SK-N-DZ (cell line): ENCODE results near the gene TGM4.

Experiments
- DNase-seq: peaks from one replicate; pipeline ENCODE4 v3.0.0-alpha.2; 2015; ENCODE audit warnings: low spot score

Gene TGM4

DNA sequence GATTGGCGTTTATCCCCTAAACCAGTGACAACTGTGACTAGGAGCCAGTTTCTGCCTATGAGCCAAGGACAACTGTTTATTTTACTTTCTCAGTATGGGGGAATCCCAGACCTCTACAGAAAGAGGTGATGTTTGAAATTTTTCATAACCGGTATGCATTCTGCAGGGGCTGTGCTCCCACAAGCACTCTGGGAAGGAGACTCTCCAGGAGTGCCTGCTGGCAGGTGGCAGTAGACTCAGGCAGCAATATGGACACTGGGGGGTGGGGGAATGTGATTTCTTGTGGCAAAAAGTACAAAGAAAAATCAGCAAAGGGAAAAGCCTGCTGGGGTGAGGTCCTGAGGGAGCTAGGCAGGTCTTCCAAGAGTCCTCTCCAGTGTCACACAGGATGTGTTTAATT, 5.9 kb downstream of the TGM4 start:
- DNase-seq: no peak

DNA sequence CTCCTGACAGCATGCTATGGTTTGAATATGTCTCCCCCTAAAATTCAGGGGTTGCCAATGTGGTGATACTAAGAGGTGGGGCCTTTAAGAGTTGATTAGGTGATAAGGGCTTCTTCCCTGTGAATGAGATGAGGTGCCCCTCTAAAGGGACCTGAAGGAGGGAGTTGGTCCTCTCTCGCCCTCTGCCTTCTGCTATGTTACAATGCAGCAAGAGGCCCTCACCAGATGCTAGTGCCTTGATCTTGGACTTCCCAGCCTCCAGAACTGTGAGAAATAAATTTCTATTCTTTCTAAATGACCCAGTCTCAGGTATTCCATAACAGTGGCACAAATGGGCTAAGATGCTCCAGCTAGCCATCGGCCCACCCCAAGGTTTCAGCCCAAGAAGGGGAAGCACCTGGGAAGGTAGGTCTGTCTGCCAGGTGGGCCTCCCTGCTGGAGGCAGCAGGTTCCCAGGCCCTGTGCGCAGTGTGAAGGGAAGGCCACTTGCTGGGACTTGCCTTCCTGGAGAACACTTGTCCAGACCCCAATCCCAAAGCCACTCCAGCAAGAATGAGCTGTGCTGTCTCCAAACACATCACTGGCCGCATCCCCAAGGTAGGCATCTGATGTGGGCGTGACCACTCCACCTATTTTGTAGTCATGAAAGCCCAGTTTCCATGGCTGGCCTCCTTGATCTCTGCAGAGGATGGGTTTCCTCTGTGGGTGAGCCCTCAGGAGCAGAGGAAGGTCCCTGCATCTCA, 9.0 kb downstream of the TGM4 start:
- no peak for DNase-seq

DNA sequence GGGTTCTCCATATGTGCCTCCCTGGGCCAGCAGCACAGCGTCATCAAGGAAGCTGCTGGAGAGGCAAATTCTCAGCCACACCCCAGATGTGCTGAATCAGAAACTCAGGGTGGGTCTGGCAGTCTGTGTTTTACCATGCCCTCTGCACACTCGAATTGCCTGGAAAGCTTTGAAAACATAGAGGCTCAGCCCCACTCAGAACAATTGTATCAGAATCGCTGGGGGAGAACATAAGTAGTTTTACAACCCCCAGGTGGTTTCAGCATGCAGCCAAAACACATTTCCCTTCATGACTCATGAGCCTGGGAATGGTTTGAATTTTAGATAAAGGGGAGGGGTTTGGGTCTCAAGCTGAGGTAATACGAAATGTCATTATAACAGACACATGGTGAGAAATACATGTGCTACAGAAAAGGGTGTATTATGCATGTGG, 9.6 kb downstream of the TGM4 start:
- no peak for DNase-seq

DNA sequence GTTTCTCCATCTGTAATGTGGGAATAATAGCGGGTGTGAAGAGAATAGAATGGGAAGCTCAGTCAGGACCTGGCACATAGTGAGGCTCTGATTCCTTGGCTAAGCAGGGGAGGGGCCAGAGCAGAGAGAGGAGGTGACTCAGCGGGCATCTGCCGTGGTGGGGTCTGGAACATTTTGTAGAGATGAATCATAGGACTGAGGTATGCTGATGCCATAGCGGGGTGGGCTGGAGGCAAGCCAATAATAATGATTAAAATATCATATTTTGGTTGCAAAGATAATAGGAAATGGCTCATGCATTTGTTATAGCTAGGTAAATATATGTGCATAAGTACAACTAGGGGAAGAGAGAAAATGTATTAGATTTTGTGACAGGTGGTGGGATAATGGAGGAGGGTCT, 11.2 kb downstream of the TGM4 start:
- no peak for DNase-seq

DNA sequence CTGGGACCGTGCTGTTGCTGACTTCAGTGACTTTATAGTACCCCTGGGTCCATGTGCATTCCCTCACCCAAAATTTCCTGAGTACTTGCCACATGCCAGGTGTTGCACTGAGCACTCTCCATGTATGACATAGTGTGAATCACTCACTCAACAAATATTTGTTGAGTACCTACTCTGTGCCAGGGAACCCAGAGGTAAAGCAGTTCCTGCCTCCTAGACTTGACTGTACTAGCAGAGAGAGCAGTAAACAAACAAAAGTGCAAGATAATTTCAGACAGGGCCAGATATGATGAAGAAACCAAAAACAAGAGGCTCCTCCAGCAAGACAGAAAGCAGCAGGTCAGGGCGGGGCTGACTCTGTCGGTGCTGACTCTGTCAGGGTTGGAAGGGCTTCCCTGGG, 12.2 kb downstream of the TGM4 start:
- no peak for DNase-seq

DNA sequence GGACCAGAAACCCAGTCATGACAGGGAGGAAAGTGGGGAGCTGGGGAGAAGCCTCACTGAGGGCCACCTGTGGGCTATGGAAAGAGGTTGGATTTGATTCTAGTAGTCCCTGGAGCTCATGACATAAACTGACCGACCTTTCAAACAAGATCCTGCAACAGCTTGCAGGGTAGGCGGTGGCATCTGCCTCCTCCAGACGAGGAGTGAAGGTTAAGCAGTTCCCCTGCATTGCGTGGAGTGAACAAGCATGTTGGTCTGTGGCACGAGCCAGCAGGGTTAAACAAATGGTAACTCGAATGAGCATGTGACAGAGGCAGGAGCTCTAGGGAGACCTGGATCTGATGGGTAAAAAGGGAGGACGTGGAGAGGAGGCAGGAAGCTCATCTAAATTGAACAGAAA, 12.7 kb downstream of the TGM4 start:
- no peak for DNase-seq

DNA sequence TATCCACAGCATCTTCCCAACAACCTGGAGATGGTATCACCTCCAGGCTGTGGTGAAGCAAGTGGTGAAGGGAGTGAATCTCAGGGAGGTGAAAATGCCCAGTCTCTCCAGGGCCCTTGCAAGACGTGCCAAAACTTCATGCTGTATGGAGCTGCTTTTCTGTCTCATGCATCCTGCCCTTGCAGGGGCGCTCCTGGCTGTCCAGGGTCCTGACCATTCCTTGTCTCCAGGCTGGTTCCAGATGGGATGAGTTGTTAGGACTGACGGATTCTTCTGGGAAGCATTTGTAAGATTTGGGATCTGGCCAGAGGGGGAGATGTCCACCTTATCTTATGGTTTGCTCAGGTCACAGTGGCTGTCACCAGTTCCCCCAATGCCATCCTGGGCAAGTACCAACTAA, 15.8 kb downstream of the TGM4 start:
- DNase-seq: no peak

DNA sequence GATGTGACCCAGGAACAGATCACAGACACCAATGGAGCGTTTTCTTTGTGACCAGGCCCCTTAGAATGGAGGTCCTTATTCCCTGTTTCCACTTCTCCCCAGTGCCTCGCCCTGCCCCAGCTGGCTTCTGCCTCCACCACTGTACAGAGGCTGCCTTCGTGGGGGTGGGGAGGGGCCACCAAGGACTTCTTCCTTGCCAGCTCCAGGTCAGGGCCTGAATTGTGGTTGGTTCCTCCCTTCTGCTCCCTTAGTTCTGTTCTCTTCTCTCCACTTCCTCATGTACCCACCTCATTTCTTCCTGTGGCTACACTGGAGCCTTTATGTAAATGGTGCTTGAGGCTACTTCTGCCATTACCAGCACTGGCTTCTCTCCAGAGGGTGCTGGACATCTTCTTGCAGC, 16.4 kb downstream of the TGM4 start:
- no peak for DNase-seq

DNA sequence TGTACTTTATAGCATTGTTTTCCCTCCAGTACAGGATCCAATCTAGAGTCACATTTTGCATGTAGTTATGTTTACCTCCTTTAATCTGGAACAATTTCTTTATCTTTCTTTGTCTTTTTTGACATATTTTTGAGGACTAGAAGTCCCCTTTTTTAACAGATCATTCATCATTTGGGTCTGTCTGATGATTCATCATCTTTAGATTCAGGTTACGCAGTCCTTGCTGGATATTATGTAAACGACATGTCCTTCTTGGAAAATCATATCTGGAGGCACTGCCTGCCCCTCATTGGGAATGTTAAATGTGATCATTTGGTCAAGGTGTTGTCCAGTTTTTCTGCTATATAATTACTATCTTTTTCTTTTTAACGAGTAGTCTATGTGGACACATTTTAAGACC, 18.3 kb downstream of the TGM4 start:
- no peak for DNase-seq

DNA sequence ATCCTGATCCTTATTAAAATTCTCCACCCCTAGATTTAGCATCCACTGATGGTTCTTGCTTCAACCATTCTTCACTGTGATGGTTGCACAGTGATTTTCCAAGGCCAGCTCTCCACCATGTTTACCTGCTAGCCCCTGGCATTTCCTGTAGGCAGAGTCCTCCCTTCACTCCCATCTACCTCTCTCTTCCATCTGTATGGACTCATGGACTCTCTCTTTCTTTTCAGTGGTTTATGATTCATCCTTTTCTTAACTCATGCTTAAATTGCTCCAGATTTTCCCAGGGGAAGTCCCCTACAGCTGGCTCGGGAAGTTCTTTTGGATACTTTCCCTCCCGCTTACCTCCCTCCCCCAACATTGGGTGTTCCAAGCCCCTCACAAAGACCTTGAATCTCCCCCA, 18.7 kb downstream of the TGM4 start:
- no peak for DNase-seq

DNA sequence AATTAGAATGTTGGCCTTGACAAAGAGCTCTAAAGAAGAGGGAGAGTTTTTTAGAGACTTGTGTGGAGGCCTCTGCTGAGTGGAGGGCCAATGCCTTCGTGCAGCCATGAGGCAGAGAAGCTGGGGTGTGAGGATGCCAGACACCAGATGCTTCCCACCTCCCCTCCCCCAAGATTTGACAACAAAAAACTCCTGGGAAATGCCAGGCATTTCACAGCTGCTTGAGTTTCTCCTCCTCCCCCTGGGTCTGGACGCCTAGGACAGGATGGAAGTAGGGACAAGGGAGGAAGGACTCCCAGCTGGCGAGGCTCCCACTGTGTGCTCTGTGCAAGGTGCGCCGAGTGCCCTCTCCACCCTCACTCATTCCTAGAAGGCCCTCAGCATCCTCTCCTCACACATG, 20.1 kb downstream of the TGM4 start:
- DNase-seq: no peak

DNA sequence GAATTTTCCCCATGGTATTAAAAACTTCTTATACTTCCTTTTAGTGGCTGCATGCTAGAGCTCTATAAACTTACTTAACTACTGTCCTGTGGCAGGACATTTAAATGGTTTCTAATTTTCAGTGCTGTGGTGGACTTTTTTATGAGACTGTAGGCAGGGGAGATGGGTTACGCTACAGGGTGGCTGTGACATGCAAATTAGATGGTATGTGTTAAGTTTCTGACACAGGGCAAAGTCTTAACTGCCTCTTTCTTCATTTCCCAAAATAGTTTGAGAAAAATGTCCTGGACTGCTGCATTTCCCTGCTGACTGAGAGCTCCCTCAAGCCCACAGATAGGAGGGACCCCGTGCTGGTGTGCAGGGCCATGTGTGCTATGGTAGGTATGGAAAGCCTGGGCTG, 22.0 kb downstream of the TGM4 start:
- DNase-seq: no peak

DNA sequence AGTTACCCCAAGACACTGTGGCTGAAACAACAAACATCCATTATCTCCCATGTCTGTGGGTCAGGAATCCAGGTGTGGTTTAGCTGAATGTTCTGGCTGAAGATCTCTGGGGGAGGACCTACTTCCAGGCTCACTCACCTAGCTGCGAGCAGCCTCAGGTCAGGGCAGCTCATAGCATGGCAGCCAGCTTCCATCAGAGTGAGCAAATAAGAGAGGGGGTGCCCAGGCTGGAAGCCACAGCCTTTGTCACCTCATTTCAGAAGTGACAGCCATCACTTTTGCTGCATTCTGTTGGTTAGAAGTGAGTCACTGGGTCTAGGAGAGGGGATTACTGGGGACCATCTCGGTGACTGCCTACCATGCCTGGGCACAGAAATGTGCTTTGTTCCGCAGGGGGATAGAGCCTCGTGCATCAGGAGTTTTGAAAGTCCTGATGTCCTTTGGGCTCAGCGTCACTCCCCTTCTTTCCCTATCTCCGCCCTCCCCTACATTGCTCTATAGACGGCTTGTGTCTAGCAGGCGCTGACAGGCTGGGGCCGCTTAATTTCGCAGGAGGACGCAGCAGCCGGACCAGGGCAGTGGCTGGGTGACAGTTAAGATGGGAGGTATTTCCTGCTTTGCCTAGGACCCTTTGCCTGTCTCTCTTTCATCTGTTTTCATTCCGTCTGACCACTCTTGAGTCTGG, 25.4 kb downstream of the TGM4 start:
- DNase-seq: no peak

DNA sequence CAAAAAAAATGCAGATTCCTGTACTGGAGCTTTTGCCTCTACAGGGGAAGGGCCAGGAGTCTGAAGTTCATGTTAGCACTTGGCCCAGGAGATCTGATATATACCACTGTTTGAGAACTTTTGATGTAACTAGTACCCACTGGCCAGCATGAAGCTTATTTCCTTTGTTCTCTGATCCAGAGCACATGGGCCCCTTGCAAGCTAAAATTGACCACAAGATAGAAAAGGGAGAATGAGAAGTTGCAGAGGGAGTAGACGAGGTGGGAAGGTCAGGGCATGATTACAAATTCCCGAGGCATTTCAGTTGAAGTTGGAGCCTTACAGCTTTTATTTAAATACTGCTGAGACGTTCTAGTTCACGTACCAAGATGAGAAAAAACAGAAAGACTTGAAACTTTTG, 28.2 kb downstream of the TGM4 start:
- DNase-seq: no peak

DNA sequence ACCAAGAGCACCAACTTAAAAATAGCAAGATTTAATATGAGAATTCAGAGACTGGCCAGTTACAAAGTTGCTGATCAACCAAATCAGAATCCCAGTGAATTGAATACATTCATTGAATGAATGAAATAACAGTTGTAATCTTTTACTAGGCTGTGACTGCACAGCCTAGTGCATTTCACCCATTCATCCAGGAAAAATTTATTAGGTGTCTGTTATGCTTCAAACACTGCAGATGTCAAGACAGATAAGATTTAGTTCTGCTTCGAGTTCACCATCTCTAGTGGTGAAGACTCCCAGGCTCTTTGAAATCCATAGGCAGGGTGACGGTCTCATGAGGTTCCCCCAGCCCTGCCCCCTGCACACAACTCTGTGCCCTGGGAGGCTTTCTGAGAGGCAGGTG, 28.9 kb downstream of the TGM4 start:
- DNase-seq: peak; percentile 42

DNA sequence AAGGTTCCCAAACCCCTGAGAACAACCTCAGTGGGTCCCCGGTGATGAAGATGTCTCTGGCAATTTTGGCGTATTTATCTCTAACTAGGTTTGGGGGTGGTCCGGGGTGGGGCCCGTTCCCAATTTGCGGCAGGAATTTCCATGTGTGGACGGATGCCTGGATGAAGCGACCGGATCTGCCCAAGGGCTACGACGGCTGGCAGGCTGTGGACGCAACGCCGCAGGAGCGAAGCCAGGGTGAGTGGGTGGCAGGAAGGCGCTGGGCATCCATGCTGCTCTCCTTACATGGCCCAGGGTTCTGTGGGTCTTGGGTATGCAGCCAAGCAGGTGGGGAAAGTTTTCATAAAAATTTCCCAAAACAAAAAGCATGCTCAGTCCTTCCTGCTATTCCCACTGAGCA, 29.3 kb downstream of the TGM4 start:
- no peak for DNase-seq

DNA sequence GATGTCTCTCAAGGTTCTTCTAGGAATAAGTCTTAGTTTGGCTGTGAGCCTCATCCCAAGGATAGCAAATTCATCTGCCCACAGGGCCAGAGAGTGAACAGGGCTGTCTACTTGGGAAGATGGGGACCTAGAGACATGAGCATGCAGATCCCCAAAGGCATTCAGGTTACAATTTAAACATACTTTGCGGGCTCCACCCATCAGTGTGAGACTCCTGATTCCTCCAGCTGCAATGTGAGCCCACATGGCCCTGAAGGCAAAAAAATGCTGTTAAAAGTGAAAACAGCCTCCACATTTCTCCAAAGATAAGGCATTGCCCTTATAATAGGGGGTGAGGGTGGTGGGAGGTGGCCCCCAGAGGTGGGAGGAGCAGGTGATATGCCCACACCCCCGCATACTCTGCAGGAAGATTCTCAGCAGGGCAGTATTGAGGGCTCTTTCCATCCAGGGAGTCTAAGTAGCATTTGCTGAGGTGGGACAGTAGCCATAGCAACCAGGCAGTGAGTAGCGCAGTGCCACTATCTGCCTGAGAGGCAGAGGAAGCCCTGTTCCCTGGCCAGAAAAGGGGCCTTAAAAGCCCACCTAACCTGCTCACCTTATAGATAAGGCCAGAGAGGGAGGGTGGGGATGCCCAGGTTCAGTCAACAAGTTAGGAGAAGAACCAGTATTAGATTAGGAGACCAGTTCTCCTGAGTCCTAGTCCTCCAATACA, 31.2 kb downstream of the TGM4 start:
- no peak for DNase-seq

DNA sequence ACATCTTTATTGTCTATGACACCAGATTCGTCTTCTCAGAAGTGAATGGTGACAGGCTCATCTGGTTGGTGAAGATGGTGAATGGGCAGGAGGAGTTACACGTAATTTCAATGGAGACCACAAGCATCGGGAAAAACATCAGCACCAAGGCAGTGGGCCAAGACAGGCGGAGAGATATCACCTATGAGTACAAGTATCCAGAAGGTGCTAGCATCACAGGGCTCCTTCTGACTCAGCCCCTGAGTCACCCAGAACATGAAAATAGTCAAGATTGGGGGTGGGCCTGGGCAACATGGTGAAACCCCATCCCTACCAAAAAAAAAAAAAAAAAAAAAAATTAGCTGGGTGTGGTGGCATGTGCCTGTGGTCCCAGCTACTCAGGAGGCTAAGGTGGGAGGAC, 32.6 kb downstream of the TGM4 start:
- no peak for DNase-seq

DNA sequence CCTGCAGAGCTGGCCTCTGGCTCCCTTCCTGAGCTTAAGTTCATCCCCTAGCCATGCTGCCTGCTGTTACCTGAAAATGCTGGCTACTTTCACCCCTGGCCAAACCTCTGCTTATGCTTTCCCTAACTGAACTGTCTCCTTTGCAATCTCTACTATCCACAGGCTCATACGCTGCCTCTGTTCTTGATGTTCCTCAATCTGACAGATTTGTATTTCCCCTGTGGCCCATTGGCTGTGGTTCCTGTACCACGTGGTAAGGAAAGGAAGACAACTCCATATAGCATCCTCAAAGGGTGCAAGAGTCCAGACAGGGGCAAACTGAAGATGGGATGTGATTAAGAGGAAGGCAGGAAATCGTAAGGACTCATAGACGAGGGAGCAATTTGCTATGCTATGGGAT, 33.2 kb downstream of the TGM4 start:
- DNase-seq: no peak

DNA sequence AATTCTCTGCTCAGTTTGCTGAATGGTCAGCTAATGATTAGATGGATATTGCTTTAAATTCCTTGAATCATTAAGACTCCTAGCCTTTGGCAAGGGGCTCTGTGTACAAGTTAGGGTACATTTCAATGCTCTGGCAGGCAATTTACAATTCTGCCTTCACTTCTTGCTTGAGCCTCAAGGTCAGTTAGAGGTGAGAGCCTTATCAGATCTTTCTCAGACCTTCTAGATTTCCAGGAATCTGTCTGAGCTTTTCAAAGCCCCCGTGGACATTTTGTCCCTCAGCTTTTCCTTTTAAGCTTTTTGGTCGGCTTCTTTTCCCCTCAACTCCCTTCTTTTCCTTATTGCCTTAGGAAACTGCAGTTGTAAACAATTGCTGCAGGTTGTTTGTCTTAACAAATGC, 34.7 kb downstream of the TGM4 start:
- DNase-seq: no peak

DNA sequence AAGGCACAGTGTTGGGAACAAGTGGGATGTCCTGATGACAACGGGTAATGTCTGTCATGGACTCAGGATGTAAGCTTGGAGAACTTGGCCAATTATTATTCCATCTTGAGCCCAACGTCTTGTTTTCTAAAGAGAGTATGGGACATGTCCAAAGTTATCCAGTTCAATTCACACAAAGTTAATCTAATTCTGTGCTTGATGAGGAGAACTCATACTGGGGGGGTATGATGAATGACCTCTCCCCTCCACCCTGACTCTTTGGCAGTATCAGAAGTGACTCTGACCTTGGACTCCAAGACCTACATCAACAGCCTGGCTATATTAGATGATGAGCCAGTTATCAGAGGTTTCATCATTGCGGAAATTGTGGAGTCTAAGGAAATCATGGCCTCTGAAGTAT, 36.3 kb downstream of the TGM4 start:
- DNase-seq: no peak

DNA sequence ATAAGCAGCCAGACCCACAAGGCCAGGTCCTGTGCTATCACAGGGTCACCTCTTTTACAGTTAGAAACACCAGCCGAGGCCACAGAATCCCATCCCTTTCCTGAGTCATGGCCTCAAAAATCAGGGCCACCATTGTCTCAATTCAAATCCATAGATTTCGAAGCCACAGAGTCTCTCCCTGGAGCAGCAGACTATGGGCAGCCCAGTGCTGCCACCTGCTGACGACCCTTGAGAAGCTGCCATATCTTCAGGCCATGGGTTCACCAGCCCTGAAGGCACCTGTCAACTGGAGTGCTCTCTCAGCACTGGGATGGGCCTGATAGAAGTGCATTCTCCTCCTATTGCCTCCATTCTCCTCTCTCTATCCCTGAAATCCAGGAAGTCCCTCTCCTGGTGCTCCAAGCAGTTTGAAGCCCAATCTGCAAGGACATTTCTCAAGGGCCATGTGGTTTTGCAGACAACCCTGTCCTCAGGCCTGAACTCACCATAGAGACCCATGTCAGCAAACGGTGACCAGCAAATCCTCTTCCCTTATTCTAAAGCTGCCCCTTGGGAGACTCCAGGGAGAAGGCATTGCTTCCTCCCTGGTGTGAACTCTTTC, 39.6 kb downstream of the TGM4 start:
- peak; percentile 72 for DNase-seq

DNA sequence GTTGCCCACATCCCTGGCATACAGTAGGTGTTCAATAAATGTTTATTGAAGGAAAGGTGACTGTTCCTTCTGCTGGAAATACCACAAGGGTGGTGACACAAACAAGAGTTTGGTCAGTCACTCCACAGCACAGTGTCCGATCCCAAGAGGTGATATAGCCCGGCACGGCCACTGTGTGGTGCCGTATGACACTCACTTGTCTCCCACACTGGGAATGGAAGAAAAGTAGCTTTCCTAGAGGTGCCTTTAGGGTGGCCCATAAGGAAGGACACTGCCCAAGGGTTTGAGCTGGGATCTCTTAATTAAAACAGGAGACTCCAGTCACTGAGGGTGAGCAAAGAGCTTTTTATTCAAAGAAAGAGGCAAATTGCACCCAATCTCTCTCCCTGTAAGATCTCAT, 40.5 kb downstream of the TGM4 start:
- no peak for DNase-seq
